A673 (cell line): Measurements from ENCODE around the gene TNFRSF12A. TPM values are rescaled to one million over a fixed set of nuclear protein-coding genes. Genes with fewer than 3 reads are reported as not detected.

Source experiments
- BruUV-seq: library from RNA; stranded (reverse); fragments of 400-500 nt; replicated peaks from 2 replicates; lab custom pipeline; 2021; lab: Mats Ljungman, UMichigan
- CTCF ChIA-PET: fragments of 300-600 bp; sonication (Branson Sonifier 250); formaldehyde crosslinking; loops from one replicate; lab custom pipeline; 2022; ENCODE audit warnings: antibody characterized with exemption; lab: Charles Lee
- POLR2A ChIA-PET: fragments of 300-600 bp; sonication (Branson Sonifier 250); formaldehyde crosslinking; loops from one replicate; lab custom pipeline; 2022; ENCODE audit warnings: antibody characterized with exemption; ENCODE audit not compliant: low non-redundant PET; lab: Charles Lee
- DNase-seq: peaks from one replicate; pipeline ENCODE4 v3.0.0-alpha.2; 2015; ENCODE audit warnings: low spot score
- H3K27ac ChIP-seq: fragments of 200-600 bp; sonication (generic); 2 replicates; pipeline ENCODE4 v1.5.1; 2016; ENCODE audit warnings: mixed run types, low read depth, mild to moderate bottlenecking, mixed read lengths, antibody characterized with exemption, low read length; ENCODE audit not compliant: poor library complexity, severe bottlenecking
- H3K27me3 ChIP-seq: fragments of 200-600 bp; sonication (generic); replicated peaks from 2 replicates; pipeline ENCODE4 v1.6.1; 2017; ENCODE audit warnings: mixed run types, low read depth, mild to moderate bottlenecking, mixed read lengths, antibody characterized with exemption, low read length; ENCODE audit not compliant: insufficient read depth, poor library complexity
- H3K36me3 ChIP-seq: fragments of 200-600 bp; sonication (generic); 2 replicates; pipeline ENCODE4 v1.6.1; 2016; ENCODE audit warnings: mixed run types, mild to moderate bottlenecking, mixed read lengths, antibody characterized with exemption, low read length; ENCODE audit not compliant: insufficient read depth, poor library complexity, severe bottlenecking
- H3K4me1 ChIP-seq: fragments of 200-600 bp; sonication (generic); 2 replicates; pipeline ENCODE4 v1.6.1; 2017; ENCODE audit warnings: mixed run types, mild to moderate bottlenecking, mixed read lengths, antibody characterized with exemption, low read length; ENCODE audit not compliant: insufficient read depth, poor library complexity, severe bottlenecking
- H3K4me3 ChIP-seq: fragments of 200-600 bp; sonication (generic); 2 replicates; pipeline ENCODE4 v1.5.1; 2016; ENCODE audit warnings: low read depth, mixed run types, mild to moderate bottlenecking, mixed read lengths, low read length; ENCODE audit not compliant: poor library complexity, severe bottlenecking
- H3K9me3 ChIP-seq: fragments of 200-600 bp; sonication (generic); 2 replicates; pipeline ENCODE4 v1.6.1; 2016; ENCODE audit warnings: mixed run types, low read depth, mild to moderate bottlenecking, mixed read lengths, antibody characterized with exemption, low read length; ENCODE audit not compliant: poor library complexity, severe bottlenecking
- CTCF ChIP-seq: fragments of 300-800, 200-600 bp; sonication (generic); conservative IDR thresholded peaks from 2 replicates; pipeline ENCODE4 v1.5.1; 2017; ENCODE audit warnings: low read depth, mild to moderate bottlenecking, antibody characterized with exemption, low read length, moderate library complexity, mixed read lengths
- EZH2 ChIP-seq: fragments of 200-600 bp; sonication (generic); IDR thresholded peaks from 2 replicates; pipeline ENCODE4 v1.6.1; 2017; ENCODE audit warnings: borderline replicate concordance, low read depth, mild to moderate bottlenecking, mixed read lengths, antibody characterized with exemption, low read length; ENCODE audit not compliant: poor library complexity, severe bottlenecking
- intact Hi-C: fragments of 100-400 bp; cut with micrococcal nuclease; formaldehyde crosslinking; loops from one replicate; pipeline ENCODE4 v1.10.0; 2022; ENCODE audit not compliant: unreplicated experiment
- total RNA-seq: library from RNA; stranded (reverse); gene quantifications from 2 replicates; pipeline ENCODE4 v1.2.3, GENCODE V29; 2021

TNFRSF12A gene
- total RNA-seq, 1 experiment from 2014 or later: 39.5 TPM

GRCh38 chr16:3035972-3036725 lies 16.0 kb downstream of the TNFRSF12A start:
- H3K4me3 ChIP-seq: no peak overlapping the region
- no peaks in the 10 kb centered on the region for H3K9me3 ChIP-seq
- no peaks in the 10 kb centered on the region for H3K36me3 ChIP-seq
- ChIA-PET CTCF (interaction anchor here (0.6 kb wide), 1 partner anchor 20 kb away, joined by 9 read pairs; no protein-coding TSS in a partner anchor), POLR2A (no interaction called here)
- H3K27me3 ChIP-seq: peaks cover 68% of the 10 kb centered on the region
- intact Hi-C loops: no loop called here
- BruUV-seq: no TSS peak
- no peak overlapping the region for H3K27ac ChIP-seq
- DNase-seq: no peak
- no peaks in the 10 kb centered on the region for H3K4me1 ChIP-seq
- TF ChIP-seq EZH2: peak; percentile 59
- no peak for TF ChIP-seq CTCF

GRCh38 chr16:3036726-3037315 lies 16.7 kb downstream of the TNFRSF12A start, which contains the start of gene BICDL2:
Gene BICDL2 (minus strand): TSS chr16:3036944. CDS start chr16:3035496, 1,448 bp downstream.
- H3K27me3 ChIP-seq: peaks cover 68% of the 10 kb centered on the region
- no peaks in the 10 kb centered on the region for H3K36me3 ChIP-seq
- H3K4me1 ChIP-seq: no peaks in the 10 kb centered on the region
- ChIA-PET CTCF (interaction anchor here (0.6 kb wide), 1 partner anchor 19 kb away, joined by 9 read pairs; no protein-coding TSS in a partner anchor), POLR2A (no interaction called here)
- H3K9me3 ChIP-seq: no peaks in the 10 kb centered on the region
- TF ChIP-seq CTCF (no peak), EZH2 (peak; percentile 91)
- no TSS peak for BruUV-seq
- no peak for DNase-seq
- H3K4me3 ChIP-seq: no peak within 1 kb of the TSS
- H3K27ac ChIP-seq: no peak within 1 kb of the TSS
- intact Hi-C loops: no loop called here

GRCh38 chr16:3038256-3038655 lies 18.1 kb downstream of the TNFRSF12A start:
- Histone ChIP-seq H3K27me3 (peaks cover 56% of the 10 kb centered on the region), H3K36me3 (no peaks in the 10 kb centered on the region), H3K4me3 (no peak overlapping the region), H3K27ac (no peak overlapping the region), H3K4me1 (no peaks in the 10 kb centered on the region), H3K9me3 (no peaks in the 10 kb centered on the region)
- CTCF ChIA-PET: no interaction called here
- no peak for DNase-seq
- intact Hi-C loops: no loop called here
- POLR2A ChIA-PET: no interaction called here
- no TSS peak for BruUV-seq
- TF ChIP-seq EZH2 (peak; percentile 8), CTCF (no peak)
